BLaER1 (cell line): ENCODE measurements around the gene STX1A.

Experiments
- H3K27ac ChIP-seq: shearing (Covaris generic); formaldehyde crosslinking; 2 replicates; pipeline ENCODE4 v1.8.1; 2022
- H3K27me3 ChIP-seq: shearing (Covaris generic); formaldehyde crosslinking; 2 replicates; pipeline ENCODE4 v1.8.1; 2022
- H3K36me3 ChIP-seq: shearing (Covaris generic); formaldehyde crosslinking; 2 replicates; pipeline ENCODE4 v1.8.1; 2022
- H3K4me1 ChIP-seq: shearing (Covaris generic); formaldehyde crosslinking; 2 replicates; pipeline ENCODE4 v1.8.1; 2022
- H3K4me2 ChIP-seq: shearing (Covaris generic); formaldehyde crosslinking; 2 replicates; pipeline ENCODE4 v1.8.1; 2022
- H3K4me3 ChIP-seq: shearing (Covaris generic); formaldehyde crosslinking; 2 replicates; pipeline ENCODE4 v1.8.1; 2022
- H3K9ac ChIP-seq: shearing (Covaris generic); formaldehyde crosslinking; 2 replicates; pipeline ENCODE4 v1.8.1; 2022
- H3K9me3 ChIP-seq: shearing (Covaris generic); formaldehyde crosslinking; 2 replicates; pipeline ENCODE4 v1.8.1; 2022
- H4K20me1 ChIP-seq: shearing (Covaris generic); formaldehyde crosslinking; 2 replicates; pipeline ENCODE4 v1.8.1; 2022
- Cebpa-rat ChIP-seq: shearing (Covaris generic); IDR thresholded peaks from 2 replicates; pipeline ENCODE4 v1.8.1; 2022

STX1A gene

GRCh38 chr7:73742753-73743641 is 23.5 kb upstream of the STX1A start:
- no peak overlapping the region for H3K4me3 ChIP-seq
- 0 out of 2 replicates have a peak overlapping the region, but pooled peaks have one; percentile 12 for H3K9ac ChIP-seq
- H3K4me2 ChIP-seq = peak overlapping the region; percentile 62
- no peaks in the 10 kb centered on the region for H3K9me3 ChIP-seq
- H3K4me1 ChIP-seq = peaks cover 17% of the 10 kb centered on the region
- H3K27ac ChIP-seq = no peak overlapping the region
- H3K27me3 ChIP-seq = peaks cover 15% of the 10 kb centered on the region
- H4K20me1 ChIP-seq = peaks cover under 1% of the 10 kb centered on the region; the same call in 1 of the 2 replicates
- no peaks in the 10 kb centered on the region for H3K36me3 ChIP-seq
- TF ChIP-seq Cebpa-rat = no peak

- TF ChIP-seq Cebpa-rat = no peak
- H3K9me3 ChIP-seq = no peaks in the 10 kb centered on the region
- peaks cover 7% of the 10 kb centered on the region for H4K20me1 ChIP-seq
- peaks cover 15% of the 10 kb centered on the region for H3K27me3 ChIP-seq
- H3K4me3 ChIP-seq = no peak overlapping the region
- H3K36me3 ChIP-seq = peaks cover 4% of the 10 kb centered on the region; the same call in 1 of the 2 replicates
- H3K9ac ChIP-seq = no peak overlapping the region
- H3K4me2 ChIP-seq = peak overlapping the region; percentile 62; the same call in 1 of the 2 replicates
- H3K4me1 ChIP-seq = peaks cover 23% of the 10 kb centered on the region
- H3K27ac ChIP-seq = no peak overlapping the region
These were observed 22.9 kb upstream of the STX1A start for GRCh38 chr7:73742338-73742752.

- H4K20me1 ChIP-seq = peaks cover 14% of the 10 kb centered on the region
- H3K27me3 ChIP-seq = peaks cover 15% of the 10 kb centered on the region
- H3K27ac ChIP-seq = no peak overlapping the region
- H3K9me3 ChIP-seq = no peaks in the 10 kb centered on the region
- H3K36me3 ChIP-seq = peaks cover 12% of the 10 kb centered on the region
- H3K4me1 ChIP-seq = peaks cover 25% of the 10 kb centered on the region
- H3K4me2 ChIP-seq = no peak overlapping the region
- no peak overlapping the region for H3K9ac ChIP-seq
- TF ChIP-seq Cebpa-rat = no peak
- H3K4me3 ChIP-seq = no peak overlapping the region
These were observed 22.1 kb upstream of the STX1A start for GRCh38 chr7:73741600-73741999.

- H3K4me2 ChIP-seq = no peak overlapping the region
- peaks cover 16% of the 10 kb centered on the region for H4K20me1 ChIP-seq
- H3K36me3 ChIP-seq = peaks cover 20% of the 10 kb centered on the region
- TF ChIP-seq Cebpa-rat = no peak
- H3K9me3 ChIP-seq = no peaks in the 10 kb centered on the region
- H3K4me1 ChIP-seq = peaks cover 25% of the 10 kb centered on the region
- no peak overlapping the region for H3K9ac ChIP-seq
- H3K27ac ChIP-seq = no peak overlapping the region
- H3K27me3 ChIP-seq = peaks cover 15% of the 10 kb centered on the region
- no peak overlapping the region for H3K4me3 ChIP-seq
These were observed 21.3 kb upstream of the STX1A start for GRCh38 chr7:73740771-73741170.

GRCh38 chr7:73740212-73740611 is 20.7 kb upstream of the STX1A start:
- H3K9ac ChIP-seq = no peak overlapping the region
- H3K9me3 ChIP-seq = no peaks in the 10 kb centered on the region
- peaks cover 16% of the 10 kb centered on the region for H4K20me1 ChIP-seq
- no peak for TF ChIP-seq Cebpa-rat
- H3K4me1 ChIP-seq = peaks cover 30% of the 10 kb centered on the region
- H3K36me3 ChIP-seq = peaks cover 23% of the 10 kb centered on the region
- no peak overlapping the region for H3K4me3 ChIP-seq
- H3K27ac ChIP-seq = no peak overlapping the region
- H3K27me3 ChIP-seq = peaks cover 15% of the 10 kb centered on the region
- H3K4me2 ChIP-seq = no peak overlapping the region

- H3K4me1 ChIP-seq = peaks cover 38% of the 10 kb centered on the region
- peak overlapping the region; percentile 97 for H3K4me3 ChIP-seq
- peak overlapping the region; percentile 84 for H3K27ac ChIP-seq
- no peak for TF ChIP-seq Cebpa-rat
- peak overlapping the region; percentile 78 for H3K9ac ChIP-seq
- peaks cover 15% of the 10 kb centered on the region for H3K27me3 ChIP-seq
- peaks cover 16% of the 10 kb centered on the region for H4K20me1 ChIP-seq
- H3K9me3 ChIP-seq = no peaks in the 10 kb centered on the region
- H3K36me3 ChIP-seq = peaks cover 23% of the 10 kb centered on the region
- peak overlapping the region; percentile 84 for H3K4me2 ChIP-seq
These were observed 19.9 kb upstream of the STX1A start for GRCh38 chr7:73739387-73739767.

- Histone ChIP-seq H3K9me3 (no peaks in the 10 kb centered on the region), H3K9ac (peak within 1 kb of the TSS; percentile 87), H3K4me1 (peaks cover 39% of the 10 kb centered on the region), H3K36me3 (peaks cover 23% of the 10 kb centered on the region), H3K4me3 (peak within 1 kb of the TSS; percentile 97), H3K27me3 (peaks cover 15% of the 10 kb centered on the region), H3K4me2 (peak within 1 kb of the TSS; percentile 99), H3K27ac (peak within 1 kb of the TSS; percentile 84), H4K20me1 (peaks cover 16% of the 10 kb centered on the region)
- TF ChIP-seq Cebpa-rat = peak; percentile 91
These were observed 19.3 kb upstream of the STX1A start, which contains the start of gene ABHD11 for GRCh38 chr7:73738612-73739386. Gene ABHD11 (minus strand): TSS chr7:73738802. CDS start chr7:73738770, 32 bp downstream.

- peak overlapping the region; percentile 83 for H3K27ac ChIP-seq
- peaks cover 9% of the 10 kb centered on the region for H3K27me3 ChIP-seq
- peak overlapping the region; percentile 99 for H3K4me2 ChIP-seq
- peaks cover 23% of the 10 kb centered on the region for H3K36me3 ChIP-seq
- peak overlapping the region; percentile 87 for H3K9ac ChIP-seq
- no peaks in the 10 kb centered on the region for H3K9me3 ChIP-seq
- H3K4me1 ChIP-seq = peaks cover 35% of the 10 kb centered on the region
- H3K4me3 ChIP-seq = peak overlapping the region; percentile 97
- no peak for TF ChIP-seq Cebpa-rat
- peaks cover 16% of the 10 kb centered on the region for H4K20me1 ChIP-seq
These were observed 18.7 kb upstream of the STX1A start for GRCh38 chr7:73738220-73738611.

GRCh38 chr7:73737491-73738219 is 18.2 kb upstream of the STX1A start:
- H3K27ac ChIP-seq = no peak overlapping the region
- no peak overlapping the region for H3K9ac ChIP-seq
- TF ChIP-seq Cebpa-rat = no peak
- H3K9me3 ChIP-seq = no peaks in the 10 kb centered on the region
- H4K20me1 ChIP-seq = peaks cover 16% of the 10 kb centered on the region
- H3K4me1 ChIP-seq = peaks cover 30% of the 10 kb centered on the region
- peaks cover 4% of the 10 kb centered on the region for H3K27me3 ChIP-seq
- H3K4me2 ChIP-seq = peak overlapping the region; percentile 99
- H3K36me3 ChIP-seq = peaks cover 23% of the 10 kb centered on the region
- peak overlapping the region; percentile 97 for H3K4me3 ChIP-seq
